GM12878 (cell line): ENCODE data around the gene CYP26A1.

Source experiments
- EP300 ChIP-seq, 2 experiments: fragments of 150-350 bp in 1 of 2; IDR thresholded peaks; 2 replicates each; pipeline ENCODE4 v1.6.1; 2011 to 2012; ENCODE audit warnings: low read depth in 2 of 2, low read length in 2 of 2, borderline replicate concordance in 1 of 2, improper control_type of control experiment in 1 of 2, inconsistent platforms in 1 of 2; ENCODE audit not compliant: control insufficient read depth in 1 of 2
- EZH2 ChIP-seq: IDR thresholded peaks from 2 replicates; pipeline ENCODE4 v1.6.1; 2012; ENCODE audit warnings: low read depth, mild to moderate bottlenecking, control low read depth, inconsistent platforms, low read length, borderline replicate concordance; ENCODE audit not compliant: control insufficient read depth
- JUND ChIP-seq: IDR thresholded peaks from 2 replicates; pipeline ENCODE4 v1.6.1; 2012; ENCODE audit warnings: low read depth, mild to moderate bottlenecking, low read length, improper control_type of control experiment, moderate library complexity
- MYC ChIP-seq: IDR thresholded peaks from 2 replicates; pipeline ENCODE4 v1.6.1; 2011; ENCODE audit warnings: mild to moderate bottlenecking, low read length, moderate library complexity, inconsistent platforms; ENCODE audit not compliant: insufficient read depth, insufficient replicate concordance, insufficient read length, severe bottlenecking
- NFIC ChIP-seq: IDR thresholded peaks from 2 replicates; pipeline ENCODE4 v1.6.1; 2012; ENCODE audit warnings: low read depth, mild to moderate bottlenecking, inconsistent platforms, low read length, moderate library complexity
- POLR2A ChIP-seq: IDR thresholded peaks from 2 replicates; pipeline ENCODE4 v1.6.1; 2011; ENCODE audit warnings: low read depth, mild to moderate bottlenecking, low read length
- POLR2AphosphoS5 ChIP-seq: IDR thresholded peaks from 2 replicates; pipeline ENCODE4 v1.6.1; 2011; ENCODE audit warnings: mild to moderate bottlenecking, low read length, inconsistent platforms
- RBBP5 ChIP-seq: fragments of 200-600 bp; sonication (generic); conservative IDR thresholded peaks from 2 replicates; pipeline ENCODE4 v1.6.1; 2016
- RCOR1 ChIP-seq: conservative IDR thresholded peaks from 2 replicates; pipeline ENCODE4 v1.6.1; 2012; ENCODE audit warnings: low read depth, low read length, improper control_type of control experiment
- RELA ChIP-seq: fragments of 450-650 bp; IDR thresholded peaks from 2 replicates; pipeline ENCODE4 v1.8.0; 2014; ENCODE audit warnings: borderline replicate concordance; ENCODE audit not compliant: partially characterized antibody
- TF ChIP-seq, protein P1 (sequence below), 3 experiments: IDR thresholded peaks in 2 of 3; conservative IDR thresholded peaks in 1 of 3; 2 replicates each; pipeline ENCODE4 v1.5.1; 2011; ENCODE audit warnings: low read depth in 3 of 3, low read length in 3 of 3, mild to moderate bottlenecking in 3 of 3, control low read depth in 2 of 3, moderate library complexity in 2 of 3, inconsistent platforms in 1 of 3, mixed read lengths in 1 of 3; ENCODE audit not compliant: control insufficient read depth in 2 of 3, insufficient read depth in 1 of 3; ENCODE audit errors: extremely low read depth in 1 of 3
- TF ChIP-seq, protein P2 (sequence below): fragments of 450-650 bp; formaldehyde crosslinking; IDR thresholded peaks from 2 replicates; pipeline ENCODE4 v1.4.0; 2020; ENCODE audit warnings: mild to moderate bottlenecking, moderate library complexity

DNA sequence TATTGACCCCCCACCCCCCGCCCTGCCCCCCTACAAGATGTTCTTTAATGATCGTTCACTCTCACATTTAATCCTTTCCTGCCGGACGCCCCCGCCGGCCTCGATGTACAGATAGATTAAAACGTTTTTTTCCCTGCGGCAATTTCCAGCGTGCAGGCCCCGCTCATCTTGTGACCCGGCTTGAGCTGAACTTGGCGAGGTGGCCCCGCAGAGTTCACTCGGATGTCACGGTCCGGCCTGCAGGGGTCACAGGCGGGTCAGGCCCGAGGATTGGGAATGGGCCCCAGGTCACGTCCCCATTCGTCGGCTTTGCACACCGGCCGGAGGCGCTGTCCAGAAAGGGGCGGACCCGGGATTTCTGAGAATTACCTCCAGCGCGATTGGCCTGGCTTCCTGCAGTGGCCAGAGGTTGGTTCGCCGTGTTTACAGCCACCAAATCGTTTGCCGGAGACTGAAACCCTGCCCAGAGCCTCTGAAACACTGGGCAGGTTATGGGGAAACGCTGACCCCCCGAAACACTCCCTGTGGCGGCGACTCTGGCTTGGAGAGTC is 1.9 kb upstream of the CYP26A1 start:
- TF ChIP-seq JUND, result no peak
- TF ChIP-seq POLR2AphosphoS5, result no peak
- TF ChIP-seq, protein P1, sequence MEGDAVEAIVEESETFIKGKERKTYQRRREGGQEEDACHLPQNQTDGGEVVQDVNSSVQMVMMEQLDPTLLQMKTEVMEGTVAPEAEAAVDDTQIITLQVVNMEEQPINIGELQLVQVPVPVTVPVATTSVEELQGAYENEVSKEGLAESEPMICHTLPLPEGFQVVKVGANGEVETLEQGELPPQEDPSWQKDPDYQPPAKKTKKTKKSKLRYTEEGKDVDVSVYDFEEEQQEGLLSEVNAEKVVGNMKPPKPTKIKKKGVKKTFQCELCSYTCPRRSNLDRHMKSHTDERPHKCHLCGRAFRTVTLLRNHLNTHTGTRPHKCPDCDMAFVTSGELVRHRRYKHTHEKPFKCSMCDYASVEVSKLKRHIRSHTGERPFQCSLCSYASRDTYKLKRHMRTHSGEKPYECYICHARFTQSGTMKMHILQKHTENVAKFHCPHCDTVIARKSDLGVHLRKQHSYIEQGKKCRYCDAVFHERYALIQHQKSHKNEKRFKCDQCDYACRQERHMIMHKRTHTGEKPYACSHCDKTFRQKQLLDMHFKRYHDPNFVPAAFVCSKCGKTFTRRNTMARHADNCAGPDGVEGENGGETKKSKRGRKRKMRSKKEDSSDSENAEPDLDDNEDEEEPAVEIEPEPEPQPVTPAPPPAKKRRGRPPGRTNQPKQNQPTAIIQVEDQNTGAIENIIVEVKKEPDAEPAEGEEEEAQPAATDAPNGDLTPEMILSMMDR (IDR thresholded peaks at IDR 0.05 in 2 of 3, conservative IDR thresholded peaks at IDR 0.05 in 1 of 3; ENCODE audit: control insufficient read depth in 2 of 3, extremely low read depth in 1 of 3, insufficient read depth in 1 of 3, low read depth in 3 of 3, low read length in 3 of 3), result no peak
- TF ChIP-seq MYC, result no peak
- no peak for TF ChIP-seq NFIC
- TF ChIP-seq RELA, result no peak
- TF ChIP-seq, protein P2, sequence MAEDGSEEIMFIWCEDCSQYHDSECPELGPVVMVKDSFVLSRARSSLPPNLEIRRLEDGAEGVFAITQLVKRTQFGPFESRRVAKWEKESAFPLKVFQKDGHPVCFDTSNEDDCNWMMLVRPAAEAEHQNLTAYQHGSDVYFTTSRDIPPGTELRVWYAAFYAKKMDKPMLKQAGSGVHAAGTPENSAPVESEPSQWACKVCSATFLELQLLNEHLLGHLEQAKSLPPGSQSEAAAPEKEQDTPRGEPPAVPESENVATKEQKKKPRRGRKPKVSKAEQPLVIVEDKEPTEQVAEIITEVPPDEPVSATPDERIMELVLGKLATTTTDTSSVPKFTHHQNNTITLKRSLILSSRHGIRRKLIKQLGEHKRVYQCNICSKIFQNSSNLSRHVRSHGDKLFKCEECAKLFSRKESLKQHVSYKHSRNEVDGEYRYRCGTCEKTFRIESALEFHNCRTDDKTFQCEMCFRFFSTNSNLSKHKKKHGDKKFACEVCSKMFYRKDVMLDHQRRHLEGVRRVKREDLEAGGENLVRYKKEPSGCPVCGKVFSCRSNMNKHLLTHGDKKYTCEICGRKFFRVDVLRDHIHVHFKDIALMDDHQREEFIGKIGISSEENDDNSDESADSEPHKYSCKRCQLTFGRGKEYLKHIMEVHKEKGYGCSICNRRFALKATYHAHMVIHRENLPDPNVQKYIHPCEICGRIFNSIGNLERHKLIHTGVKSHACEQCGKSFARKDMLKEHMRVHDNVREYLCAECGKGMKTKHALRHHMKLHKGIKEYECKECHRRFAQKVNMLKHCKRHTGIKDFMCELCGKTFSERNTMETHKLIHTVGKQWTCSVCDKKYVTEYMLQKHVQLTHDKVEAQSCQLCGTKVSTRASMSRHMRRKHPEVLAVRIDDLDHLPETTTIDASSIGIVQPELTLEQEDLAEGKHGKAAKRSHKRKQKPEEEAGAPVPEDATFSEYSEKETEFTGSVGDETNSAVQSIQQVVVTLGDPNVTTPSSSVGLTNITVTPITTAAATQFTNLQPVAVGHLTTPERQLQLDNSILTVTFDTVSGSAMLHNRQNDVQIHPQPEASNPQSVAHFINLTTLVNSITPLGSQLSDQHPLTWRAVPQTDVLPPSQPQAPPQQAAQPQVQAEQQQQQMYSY, result no peak
- no peak for TF ChIP-seq RBBP5
- no peak for TF ChIP-seq RCOR1
- TF ChIP-seq EP300 (IDR thresholded peaks at IDR 0.05; ENCODE audit: borderline replicate concordance in 1 of 2, control insufficient read depth in 1 of 2, low read depth in 2 of 2, low read length in 2 of 2), result no peak
- TF ChIP-seq EZH2, result no peak
- TF ChIP-seq POLR2A, result no peak
